Measurements from ENCODE around the gene YAF2. TPM values are rescaled to one million over a fixed set of nuclear protein-coding genes. Genes with fewer than 3 reads are reported as not detected.

The YAF2 gene
- total and polyA plus RNA-seq, 2 of the 13 experiments (the other 11 are each of a cell fraction or from before 2014, with no cell fraction given): 8.4 to 11.7 TPM

DNA sequence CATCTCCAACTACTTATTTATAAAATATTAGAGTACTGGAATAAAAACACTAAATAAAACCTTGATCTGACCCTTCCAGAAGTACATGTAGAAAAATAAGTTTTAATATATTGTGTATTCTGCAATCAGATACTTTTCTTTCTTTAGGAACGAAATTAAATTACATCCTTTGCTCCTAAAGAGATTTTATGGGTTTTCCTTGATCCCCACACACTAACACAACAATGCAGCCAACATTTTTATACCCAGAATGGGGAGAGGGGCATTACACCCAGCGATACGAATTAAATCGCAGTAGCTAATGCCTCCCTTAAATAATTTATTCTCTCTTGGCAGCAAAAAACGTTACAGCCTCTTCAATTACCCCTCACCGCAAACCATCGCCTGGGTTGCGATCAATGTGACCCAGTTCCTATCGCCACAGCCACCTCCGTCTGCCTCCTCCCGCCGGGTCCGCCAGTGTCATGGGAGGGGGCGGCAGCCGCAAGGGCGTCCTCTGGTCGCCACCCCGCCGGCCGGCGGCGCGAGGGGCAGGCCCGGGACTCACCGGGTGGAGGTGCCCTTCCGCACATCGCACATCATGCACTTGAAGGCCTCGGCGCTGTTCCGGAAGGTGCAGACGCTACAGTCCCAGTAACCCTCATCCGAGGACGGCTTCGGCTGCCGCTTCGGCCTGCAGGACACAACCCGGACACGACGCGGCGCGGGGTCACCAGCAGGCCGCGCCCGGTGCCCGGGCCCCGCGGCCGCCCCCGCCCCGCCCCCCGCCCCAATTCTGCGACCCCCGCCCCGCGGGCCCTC is 796 bp downstream of the YAF2 start (continued):
- TF ChIP-seq, protein P1, sequence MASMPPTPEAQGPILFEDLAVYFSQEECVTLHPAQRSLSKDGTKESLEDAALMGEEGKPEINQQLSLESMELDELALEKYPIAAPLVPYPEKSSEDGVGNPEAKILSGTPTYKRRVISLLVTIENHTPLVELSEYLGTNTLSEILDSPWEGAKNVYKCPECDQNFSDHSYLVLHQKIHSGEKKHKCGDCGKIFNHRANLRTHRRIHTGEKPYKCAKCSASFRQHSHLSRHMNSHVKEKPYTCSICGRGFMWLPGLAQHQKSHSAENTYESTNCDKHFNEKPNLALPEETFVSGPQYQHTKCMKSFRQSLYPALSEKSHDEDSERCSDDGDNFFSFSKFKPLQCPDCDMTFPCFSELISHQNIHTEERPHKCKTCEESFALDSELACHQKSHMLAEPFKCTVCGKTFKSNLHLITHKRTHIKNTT (CRISPR knock-in tag; IDR thresholded peaks at IDR 0.05): no peak
- TF ChIP-seq ZBTB20 (CRISPR knock-in tag; IDR thresholded peaks at IDR 0.05; ENCODE audit: borderline replicate concordance, low read depth) (no peak), ZEB1 (IDR thresholded peaks at IDR 0.05; ENCODE audit: insufficient replicate concordance, low read depth) (no peak), ZNF281 (CRISPR knock-in tag; IDR thresholded peaks at IDR 0.05; ENCODE audit: borderline replicate concordance) (peak; percentile 64; the same call in 1 of the 2 replicates), RNF2 (conservative IDR thresholded peaks at IDR 0.05; ENCODE audit: low read depth) (no peak), GRHL1 (CRISPR knock-in tag; conservative IDR thresholded peaks at IDR 0.05) (no peak), PHB2 (IDR thresholded peaks at IDR 0.05; ENCODE audit: partially characterized antibody) (no peak), GZF1 (CRISPR knock-in tag; IDR thresholded peaks at IDR 0.05) (0 out of 2 replicates have a peak, but pooled peaks have one; percentile 53), SNAPC4 (CRISPR knock-in tag; IDR thresholded peaks at IDR 0.05) (no peak), MAFG (CRISPR knock-in tag; IDR thresholded peaks at IDR 0.05) (no peak), ZNF34 (CRISPR knock-in tag; IDR thresholded peaks at IDR 0.05; ENCODE audit: borderline replicate concordance) (no peak), ESRRA (CRISPR knock-in tag; IDR thresholded peaks at IDR 0.05; ENCODE audit: low read depth) (peak; percentile 32; the same call in 1 of the 2 replicates), NR2F1 (CRISPR knock-in tag; IDR thresholded peaks at IDR 0.05) (no peak), BRCA1 (CRISPR knock-in tag; IDR thresholded peaks at IDR 0.05) (no peak), TARDBP (CRISPR knock-in tag; IDR thresholded peaks at IDR 0.05) (peak; percentile 58; the same call in 1 of the 2 replicates), MED13 (CRISPR knock-in tag; IDR thresholded peaks at IDR 0.05) (no peak), CHCHD3 (CRISPR knock-in tag; IDR thresholded peaks at IDR 0.05) (no peak)

All from HepG2 (cell line).